CD14-positive monocyte (primary cell): Measurements from ENCODE around the gene JSRP1. TPM values are rescaled to one million over a fixed set of nuclear protein-coding genes. Genes with fewer than 3 reads are reported as not detected.
A peak's percentile ranks its signal among the peaks of the same experiment; 100 is the strongest.

Experiments used
- DNase-seq, 3 donors: peaks; one replicate each; pipeline ENCODE4 v3.0.0-alpha.2; 2011 to 2022
- H2AFZ ChIP-seq: 2 replicates; pipeline ENCODE4 v1.6.0; 2012; ENCODE audit warnings: mild to moderate bottlenecking, low read depth, low read length, inconsistent platforms; ENCODE audit not compliant: insufficient read depth, poor library complexity, severe bottlenecking
- H3K27ac ChIP-seq, 2 donors: 1 replicate in 1 of 2; 2 replicates in 1 of 2; pipeline ENCODE4 v1.5.1; 2012 to 2013; ENCODE audit warnings: low read length in 2 of 2, control low read depth in 1 of 2, inconsistent platforms in 1 of 2, low read depth in 1 of 2, mild to moderate bottlenecking in 1 of 2
- H3K27me3 ChIP-seq, 2 donors: one replicate each; pipeline versions ENCODE4 v1.6.0 to v1.6.1; 2011 to 2013; ENCODE audit warnings: low read length in 2 of 2; ENCODE audit not compliant: control insufficient read depth in 2 of 2, insufficient read depth in 2 of 2
- H3K36me3 ChIP-seq, 2 donors: replicated peaks in 1 of 2; 1 replicate in 1 of 2; 2 replicates in 1 of 2; pipeline versions ENCODE4 v1.5.1 to v1.6.1; 2012 to 2013; ENCODE audit warnings: low read length in 2 of 2, control low read depth in 1 of 2, inconsistent platforms in 1 of 2, mild to moderate bottlenecking in 1 of 2; ENCODE audit not compliant: insufficient read depth in 2 of 2, control insufficient read depth in 1 of 2
- H3K4me1 ChIP-seq, 2 donors: 1 replicate in 1 of 2; 2 replicates in 1 of 2; pipeline versions ENCODE4 v1.5.1 to v1.6.1; 2012 to 2013; ENCODE audit warnings: low read length in 2 of 2, control low read depth in 1 of 2, inconsistent platforms in 1 of 2, mild to moderate bottlenecking in 1 of 2, moderate library complexity in 1 of 2; ENCODE audit not compliant: insufficient read depth in 2 of 2, control insufficient read depth in 1 of 2
- H3K4me2 ChIP-seq: replicated peaks from 2 replicates; pipeline ENCODE3; 2012; ENCODE audit warnings: low read length, moderate library complexity, mild to moderate bottlenecking; ENCODE audit not compliant: poor library complexity, severe bottlenecking; ENCODE audit errors: extremely low read depth
- H3K4me3 ChIP-seq, 3 experiments: fragments of 200-600 bp in 1 of 3; sonication (generic) in 1 of 3; replicated peaks in 1 of 3; 1 replicate in 2 of 3; 2 replicates in 1 of 3; pipeline ENCODE4 v1.5.1; 2011 to 2013; ENCODE audit warnings: low read length in 3 of 3, mild to moderate bottlenecking in 3 of 3, control low read depth in 2 of 3, low read depth in 2 of 3, inconsistent platforms in 1 of 3, moderate library complexity in 1 of 3
- H3K79me2 ChIP-seq: 2 replicates; pipeline ENCODE4 v1.6.0; 2012; ENCODE audit warnings: mild to moderate bottlenecking, control low read depth, inconsistent platforms, low read length, moderate library complexity; ENCODE audit not compliant: insufficient read depth
- H3K9ac ChIP-seq: 2 replicates; pipeline ENCODE4 v1.6.0; 2017; ENCODE audit warnings: low read length, mild to moderate bottlenecking; ENCODE audit not compliant: insufficient read depth, poor library complexity, severe bottlenecking
- H3K9me3 ChIP-seq, 2 donors: replicated peaks in 1 of 2; 1 replicate in 1 of 2; 2 replicates in 1 of 2; pipeline versions ENCODE4 v1.5.1 to v1.6.1; 2012 to 2013; ENCODE audit warnings: low read length in 2 of 2, control low read depth in 1 of 2; ENCODE audit not compliant: control insufficient read depth in 1 of 2, insufficient read depth in 1 of 2
- H4K20me1 ChIP-seq: 2 replicates; pipeline ENCODE4 v1.6.0; 2012; ENCODE audit warnings: mild to moderate bottlenecking, low read length, control low read depth, moderate library complexity; ENCODE audit not compliant: insufficient read depth
- H3K27ac Mint-ChIP-seq, 7 donors: one replicate each; pipeline ENCODE4 v1.8.0; 2020; ENCODE audit warnings: mild to moderate bottlenecking in 7 of 7, mixed read lengths in 7 of 7, moderate library complexity in 6 of 7, inconsistent platforms in 2 of 7
- H3K27me3 Mint-ChIP-seq, 3 donors: one replicate each; pipeline ENCODE4 v1.8.0; 2021 to 2022; ENCODE audit warnings: low read depth in 3 of 3, mild to moderate bottlenecking in 3 of 3, mixed read lengths in 3 of 3, moderate library complexity in 3 of 3, inconsistent platforms in 1 of 3
- H3K36me3 Mint-ChIP-seq, 2 donors: one replicate each; pipeline ENCODE4 v1.8.0; 2020; ENCODE audit warnings: mixed read lengths in 2 of 2, inconsistent platforms in 1 of 2, mild to moderate bottlenecking in 1 of 2
- H3K4me1 Mint-ChIP-seq: one replicate; pipeline ENCODE4 v1.8.0; 2020; ENCODE audit warnings: mild to moderate bottlenecking, mixed read lengths
- H3K4me3 Mint-ChIP-seq, 2 donors: one replicate each; pipeline ENCODE4 v1.8.0; 2020; ENCODE audit warnings: mild to moderate bottlenecking in 2 of 2, mixed read lengths in 2 of 2, moderate library complexity in 1 of 2
- H3K9me3 Mint-ChIP-seq, 7 donors: one replicate each; pipeline ENCODE4 v1.8.0; 2020 to 2022; ENCODE audit warnings: mixed read lengths in 7 of 7, mild to moderate bottlenecking in 6 of 7, moderate library complexity in 6 of 7, inconsistent platforms in 2 of 7
- WGBS: methylation state at CpG from one replicate; pipeline ENCODE4 v1.1.5; 2013; ENCODE audit warnings: missing lambda C conversion rate; ENCODE audit not compliant: insufficient coverage; 5-methylcytosine and 5-hydroxymethylcytosine counted together
- intact Hi-C, 2 donors: fragments of 100-400 bp; cut with micrococcal nuclease; formaldehyde crosslinking; loops; one replicate each; pipeline versions ENCODE4 v1.15.0 to v1.15.1; 2023
- polyA plus RNA-seq, 3 donors: library from polyadenylated mRNA; depleted of rRNA in 1 of 3; unstranded in 2 of 3; stranded (reverse) in 1 of 3; fragments of 300-500 nt in 2 of 3; fragments of >200 nt in 1 of 3; fragmentation: Illumina TruSeq in 2 of 3; gene quantifications; 1 replicate in 2 of 3; 2 replicates in 1 of 3; pipeline ENCODE4 v1.2.3, GENCODE V29; 2012 to 2021
- TF ChIP-seq, protein P1 (sequence below): fragments of 200-600 bp; IDR thresholded peaks from one replicate; pipeline ENCODE4 v1.8.0; 2022; ENCODE audit warnings: antibody characterized with exemption, mild to moderate bottlenecking

The JSRP1 gene
- polyA plus RNA-seq, 3 donors, result 0.38 to 0.50 TPM; not detected in 1

DNA sequence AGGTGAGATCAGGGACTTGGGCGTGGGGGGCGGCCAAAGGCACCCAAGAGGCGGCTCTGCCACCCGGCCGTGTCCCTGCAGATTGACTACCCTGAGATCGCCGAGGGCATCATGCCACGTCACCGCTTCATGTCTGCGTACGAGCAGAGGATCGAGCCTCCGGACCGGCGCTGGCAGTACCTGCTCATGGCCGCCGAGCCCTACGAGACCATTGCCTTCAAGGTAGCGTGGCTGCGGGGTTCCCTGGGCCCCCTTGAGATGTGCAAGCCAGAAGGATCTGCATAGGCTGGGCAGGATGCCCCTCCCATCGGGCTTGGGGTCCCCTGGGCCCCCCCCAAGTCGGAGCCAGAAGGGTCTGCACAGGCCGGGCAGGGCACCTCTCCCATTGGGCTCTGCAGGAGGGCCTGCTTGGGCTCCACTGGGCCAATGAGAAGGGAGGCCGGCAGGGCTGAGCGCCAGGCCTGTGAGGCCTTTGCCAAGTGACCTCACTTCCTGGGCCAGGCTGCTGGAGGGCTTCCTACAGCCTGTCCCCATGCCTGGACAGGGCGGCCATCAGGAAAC lies 9.3 kb downstream of the JSRP1 start:
- H3K27me3 ChIP-seq, result peaks cover 8 to 25% of the 10 kb centered on the region in 2 donors
- peaks cover 0 to 6% (median 0%) of the 10 kb centered on the region in 7 donors for H3K9me3 Mint-ChIP-seq
- intact Hi-C loops, result no loop called here
- no peak overlapping the region for H3K4me3 ChIP-seq
- H4K20me1 ChIP-seq, result peaks cover 91% of the 10 kb centered on the region
- peaks cover 16 to 37% (median 20%) of the 10 kb centered on the region in 3 donors for H3K27me3 Mint-ChIP-seq
- DNase-seq, result no peak
- no peak overlapping the region for H3K9ac ChIP-seq
- H3K79me2 ChIP-seq, result peaks cover 32% of the 10 kb centered on the region
- no peak overlapping the region for H2AFZ ChIP-seq
- H3K4me3 Mint-ChIP-seq, result no peak overlapping the region
- peaks cover 0 to 10% of the 10 kb centered on the region in 2 donors for H3K9me3 ChIP-seq
- peaks cover 4% of the 10 kb centered on the region for H3K4me1 Mint-ChIP-seq
- H3K4me2 ChIP-seq, result no peak overlapping the region
- H3K27ac ChIP-seq, result no peak overlapping the region
- H3K36me3 ChIP-seq, result peaks cover 60 to 70% of the 10 kb centered on the region in 2 donors
- TF ChIP-seq, protein P1, sequence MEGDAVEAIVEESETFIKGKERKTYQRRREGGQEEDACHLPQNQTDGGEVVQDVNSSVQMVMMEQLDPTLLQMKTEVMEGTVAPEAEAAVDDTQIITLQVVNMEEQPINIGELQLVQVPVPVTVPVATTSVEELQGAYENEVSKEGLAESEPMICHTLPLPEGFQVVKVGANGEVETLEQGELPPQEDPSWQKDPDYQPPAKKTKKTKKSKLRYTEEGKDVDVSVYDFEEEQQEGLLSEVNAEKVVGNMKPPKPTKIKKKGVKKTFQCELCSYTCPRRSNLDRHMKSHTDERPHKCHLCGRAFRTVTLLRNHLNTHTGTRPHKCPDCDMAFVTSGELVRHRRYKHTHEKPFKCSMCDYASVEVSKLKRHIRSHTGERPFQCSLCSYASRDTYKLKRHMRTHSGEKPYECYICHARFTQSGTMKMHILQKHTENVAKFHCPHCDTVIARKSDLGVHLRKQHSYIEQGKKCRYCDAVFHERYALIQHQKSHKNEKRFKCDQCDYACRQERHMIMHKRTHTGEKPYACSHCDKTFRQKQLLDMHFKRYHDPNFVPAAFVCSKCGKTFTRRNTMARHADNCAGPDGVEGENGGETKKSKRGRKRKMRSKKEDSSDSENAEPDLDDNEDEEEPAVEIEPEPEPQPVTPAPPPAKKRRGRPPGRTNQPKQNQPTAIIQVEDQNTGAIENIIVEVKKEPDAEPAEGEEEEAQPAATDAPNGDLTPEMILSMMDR, result no peak
- peaks cover 39 to 64% of the 10 kb centered on the region in 2 donors for H3K36me3 Mint-ChIP-seq
- 89% methylated on average over 26 of the region's 26 CpGs for WGBS
- H3K27ac Mint-ChIP-seq, result no peak overlapping the region
- peaks cover 12 to 21% of the 10 kb centered on the region in 2 donors for H3K4me1 ChIP-seq

DNA sequence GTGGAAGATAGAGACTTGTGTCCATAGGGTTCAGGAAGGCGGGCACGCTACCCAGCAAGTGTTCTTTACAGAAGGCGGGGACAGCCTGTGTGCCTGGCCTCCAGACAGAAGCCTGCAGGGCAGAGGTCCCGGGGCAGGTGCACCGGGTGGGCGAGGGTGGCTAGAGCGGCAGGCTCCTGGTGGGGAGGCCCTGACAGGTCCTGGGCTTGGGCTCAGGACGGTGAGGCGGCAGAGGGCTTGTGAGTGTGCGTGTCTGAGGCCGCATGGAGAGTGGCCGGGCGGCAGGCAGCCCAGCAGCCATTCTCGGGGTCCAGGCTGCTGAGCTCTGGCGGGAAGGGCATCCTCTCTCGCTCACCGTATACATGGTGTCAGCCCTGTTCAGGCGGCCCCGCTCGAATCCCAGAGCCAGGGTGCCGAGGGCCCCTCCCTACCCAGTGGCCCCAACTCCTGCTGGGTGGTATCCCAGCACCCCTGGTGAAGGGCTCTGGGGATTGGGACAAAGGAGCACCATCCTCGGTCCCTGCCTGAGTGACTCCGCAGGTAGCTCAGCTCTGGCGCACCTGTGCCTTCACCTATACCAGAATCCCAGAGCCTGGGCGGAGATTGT lies 10.1 kb downstream of the JSRP1 start:
- H3K4me1 ChIP-seq, result peaks cover 9 to 14% of the 10 kb centered on the region in 2 donors
- Mint-ChIP-seq H3K36me3 (peaks cover 39 to 71% of the 10 kb centered on the region in 2 donors), H3K27me3 (peaks cover 11 to 29% (median 16%) of the 10 kb centered on the region in 3 donors), H3K27ac (peak overlapping the region in 1 of 7 donors; percentile 55), H3K4me3 (no peak overlapping the region), H3K4me1 (peaks cover 6% of the 10 kb centered on the region), H3K9me3 (peaks cover 0 to 4% (median 0%) of the 10 kb centered on the region in 7 donors)
- H4K20me1 ChIP-seq, result peaks cover 94% of the 10 kb centered on the region
- H3K9me3 ChIP-seq, result peaks cover 0 to 10% of the 10 kb centered on the region in 2 donors
- peaks cover 39% of the 10 kb centered on the region for H3K79me2 ChIP-seq
- 96% methylated on average over 25 of the region's 25 CpGs for WGBS
- no peak overlapping the region for H3K27ac ChIP-seq
- H3K9ac ChIP-seq, result no peak overlapping the region
- TF ChIP-seq, protein P1, result no peak
- no peak overlapping the region for H3K4me2 ChIP-seq
- H3K27me3 ChIP-seq, result peaks cover 4 to 21% of the 10 kb centered on the region in 2 donors
- DNase-seq, result no peak
- no peak overlapping the region for H3K4me3 ChIP-seq
- H2AFZ ChIP-seq, result no peak overlapping the region
- peaks cover 60 to 77% of the 10 kb centered on the region in 2 donors for H3K36me3 ChIP-seq
- intact Hi-C loops, result no loop called here
